GM12878 (cell line): ENCODE results near the gene ZCCHC2. TPM values are rescaled to one million over a fixed set of nuclear protein-coding genes. Genes with fewer than 3 reads are reported as not detected.

Experiments
- ATF2 ChIP-seq: IDR thresholded peaks from 2 replicates; pipeline ENCODE4 v1.6.1; 2012; ENCODE audit warnings: low read length, inconsistent platforms
- CBFB ChIP-seq: IDR thresholded peaks from 2 replicates; pipeline ENCODE4 v1.6.1; 2016; ENCODE audit warnings: antibody characterized with exemption, low read depth
- EZH2 ChIP-seq: IDR thresholded peaks from 2 replicates; pipeline ENCODE4 v1.6.1; 2012; ENCODE audit warnings: low read depth, mild to moderate bottlenecking, control low read depth, inconsistent platforms, low read length, borderline replicate concordance; ENCODE audit not compliant: control insufficient read depth
- HCFC1 ChIP-seq: fragments of 150-350 bp; IDR thresholded peaks from 2 replicates; pipeline ENCODE4 v1.6.1; 2014; ENCODE audit warnings: low read length
- NR2C1 ChIP-seq: fragments of 450-650 bp; IDR thresholded peaks from 2 replicates; pipeline ENCODE4 v1.6.1; 2017; ENCODE audit warnings: antibody characterized with exemption, mild to moderate bottlenecking, moderate library complexity
- NRF1 ChIP-seq: conservative IDR thresholded peaks from 2 replicates; pipeline ENCODE4 v1.6.1; 2011; ENCODE audit warnings: mild to moderate bottlenecking, low read depth, low read length, improper control_type of control experiment
- POLR2A ChIP-seq: IDR thresholded peaks from 2 replicates; pipeline ENCODE4 v1.6.1; 2011; ENCODE audit warnings: low read depth, mild to moderate bottlenecking, low read length
- RAD51 ChIP-seq: fragments of 450-650 bp; IDR thresholded peaks from 2 replicates; pipeline ENCODE4 v1.6.1; 2016; ENCODE audit warnings: moderate library complexity, mild to moderate bottlenecking, inconsistent platforms
- RBBP5 ChIP-seq: fragments of 200-600 bp; sonication (generic); conservative IDR thresholded peaks from 2 replicates; pipeline ENCODE4 v1.6.1; 2016
- SKIL ChIP-seq: fragments of 450-650 bp; IDR thresholded peaks from 2 replicates; pipeline ENCODE4 v1.6.1; 2017; ENCODE audit warnings: mild to moderate bottlenecking, low read depth, inconsistent platforms; ENCODE audit not compliant: poor library complexity, severe bottlenecking
- SMC3 ChIP-seq: IDR thresholded peaks from 2 replicates; pipeline ENCODE4 v1.6.1; 2011; ENCODE audit warnings: low read length, improper control_type of control experiment, borderline replicate concordance
- SPI1 ChIP-seq: IDR thresholded peaks from 2 replicates; pipeline ENCODE4 v1.6.1; 2011; ENCODE audit warnings: low read depth, mild to moderate bottlenecking, low read length, moderate library complexity, borderline replicate concordance; ENCODE audit not compliant: insufficient read depth
- TBL1XR1 ChIP-seq: IDR thresholded peaks from 2 replicates; pipeline ENCODE4 v1.6.1; 2012; ENCODE audit warnings: low read depth, low read length, improper control_type of control experiment
- ZNF384 ChIP-seq: IDR thresholded peaks from 2 replicates; pipeline ENCODE4 v1.6.1; 2012; ENCODE audit warnings: low read depth, mild to moderate bottlenecking, low read length, improper control_type of control experiment, borderline replicate concordance
- ZNF592 ChIP-seq: fragments of 450-650 bp; IDR thresholded peaks from 2 replicates; pipeline ENCODE4 v1.6.1; 2017; ENCODE audit warnings: mild to moderate bottlenecking, moderate library complexity
- polyA plus RNA-seq, 11 experiments: library from polyadenylated mRNA; depleted of rRNA in 4 of 11; unstranded in 6 of 11; stranded (reverse) in 5 of 11; fragments of >200 nt; fragmentation: Nextera tagmentation in 4 of 11; fragmentation: Illumina TruSeq in 1 of 11; extraction: Ambion mirVana in 4 of 11; extraction: Trizol in 1 of 11; gene quantifications; 1 replicate in 1 of 11; 2 replicates in 10 of 11; pipeline versions ENCODE4 v1.2.1 to v1.2.3, GENCODE V29; 2011 to 2016; ENCODE audit warnings: inconsistent platforms in 2 of 11, missing spikeins in 2 of 11, low read depth in 1 of 11
- total RNA-seq, 4 experiments: library from RNA; depleted of rRNA in 3 of 4; stranded (reverse); fragments of >200 nt in 3 of 4; fragmentation: Illumina TruSeq in 1 of 4; extraction: Trizol in 1 of 4; gene quantifications; 2 replicates each; pipeline versions ENCODE4 v1.2.1 to v1.2.3, GENCODE V29; 2013 to 2021
- TF ChIP-seq, protein P1 (sequence below): IDR thresholded peaks from 2 replicates; pipeline ENCODE4 v1.6.1; 2012; ENCODE audit warnings: improper control_type of control experiment, low read depth, low read length; ENCODE audit not compliant: insufficient replicate concordance

ZCCHC2 gene
- total and polyA plus RNA-seq, 10 of the 15 experiments (the other 5 are each of a cell fraction or from before 2014, with no cell fraction given) = 1.7 to 17.4 (median 8.6) TPM

DNA sequence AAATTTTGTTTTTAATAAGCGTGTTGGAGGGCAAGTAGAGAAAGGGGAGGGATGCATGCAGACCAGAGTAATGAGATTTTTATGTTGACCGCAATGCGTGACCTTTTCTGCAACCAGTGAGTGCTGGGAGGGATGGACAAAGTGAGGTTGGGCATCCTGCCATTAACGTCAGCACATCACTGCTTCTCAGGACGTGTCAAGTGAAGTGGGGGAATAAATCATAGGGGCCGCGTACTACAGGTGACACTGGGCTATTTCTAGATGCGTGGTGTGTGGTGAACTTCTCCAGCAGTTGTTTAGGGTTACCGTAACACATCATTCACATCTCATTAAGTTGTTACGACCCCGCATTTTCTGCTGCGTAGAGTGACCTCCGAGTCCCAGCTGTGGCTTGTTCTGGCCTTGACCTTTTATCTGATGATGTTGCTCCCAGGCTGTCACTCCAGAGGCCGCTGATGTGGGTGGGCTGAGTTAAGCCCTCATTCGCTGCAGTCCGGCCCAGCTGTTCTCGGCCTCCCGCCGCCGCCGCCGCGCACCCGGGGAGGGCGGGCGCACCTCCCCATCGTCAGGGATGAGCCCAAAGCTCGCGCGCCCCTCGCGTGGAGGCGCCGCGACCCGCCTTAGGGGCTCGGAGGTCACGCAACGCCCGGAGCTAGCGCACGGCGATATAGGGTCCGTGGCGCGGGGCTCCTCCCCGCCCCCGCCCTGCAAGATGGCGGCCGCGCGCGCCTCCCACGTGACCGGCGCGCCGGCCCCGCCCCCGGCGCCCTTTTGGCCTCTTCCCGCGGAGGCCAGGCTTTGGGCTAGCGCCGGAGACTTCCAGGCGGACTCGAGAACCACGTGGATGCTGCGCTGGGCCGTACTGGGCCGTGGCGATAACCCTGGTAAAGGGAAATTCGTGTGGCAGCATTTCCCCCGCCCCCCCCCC lies 3.5 kb downstream of the ZCCHC2 start (continued):
- peak; percentile 4; the same call in 1 of the 2 replicates for TF ChIP-seq ATF2
- TF ChIP-seq RAD51 = peak; percentile 44
- TF ChIP-seq POLR2A = peak; percentile 94
- no peak for TF ChIP-seq CBFB
- 0 out of 2 replicates have a peak, but pooled peaks have one; percentile 43 for TF ChIP-seq ZNF592
- no peak; the same call in 1 of the 2 replicates for TF ChIP-seq RBBP5
- TF ChIP-seq NRF1 = no peak
- no peak for TF ChIP-seq EZH2
- no peak for TF ChIP-seq SKIL
- no peak for TF ChIP-seq SMC3
- TF ChIP-seq NR2C1 = peak; percentile 59
- TF ChIP-seq, protein P1, sequence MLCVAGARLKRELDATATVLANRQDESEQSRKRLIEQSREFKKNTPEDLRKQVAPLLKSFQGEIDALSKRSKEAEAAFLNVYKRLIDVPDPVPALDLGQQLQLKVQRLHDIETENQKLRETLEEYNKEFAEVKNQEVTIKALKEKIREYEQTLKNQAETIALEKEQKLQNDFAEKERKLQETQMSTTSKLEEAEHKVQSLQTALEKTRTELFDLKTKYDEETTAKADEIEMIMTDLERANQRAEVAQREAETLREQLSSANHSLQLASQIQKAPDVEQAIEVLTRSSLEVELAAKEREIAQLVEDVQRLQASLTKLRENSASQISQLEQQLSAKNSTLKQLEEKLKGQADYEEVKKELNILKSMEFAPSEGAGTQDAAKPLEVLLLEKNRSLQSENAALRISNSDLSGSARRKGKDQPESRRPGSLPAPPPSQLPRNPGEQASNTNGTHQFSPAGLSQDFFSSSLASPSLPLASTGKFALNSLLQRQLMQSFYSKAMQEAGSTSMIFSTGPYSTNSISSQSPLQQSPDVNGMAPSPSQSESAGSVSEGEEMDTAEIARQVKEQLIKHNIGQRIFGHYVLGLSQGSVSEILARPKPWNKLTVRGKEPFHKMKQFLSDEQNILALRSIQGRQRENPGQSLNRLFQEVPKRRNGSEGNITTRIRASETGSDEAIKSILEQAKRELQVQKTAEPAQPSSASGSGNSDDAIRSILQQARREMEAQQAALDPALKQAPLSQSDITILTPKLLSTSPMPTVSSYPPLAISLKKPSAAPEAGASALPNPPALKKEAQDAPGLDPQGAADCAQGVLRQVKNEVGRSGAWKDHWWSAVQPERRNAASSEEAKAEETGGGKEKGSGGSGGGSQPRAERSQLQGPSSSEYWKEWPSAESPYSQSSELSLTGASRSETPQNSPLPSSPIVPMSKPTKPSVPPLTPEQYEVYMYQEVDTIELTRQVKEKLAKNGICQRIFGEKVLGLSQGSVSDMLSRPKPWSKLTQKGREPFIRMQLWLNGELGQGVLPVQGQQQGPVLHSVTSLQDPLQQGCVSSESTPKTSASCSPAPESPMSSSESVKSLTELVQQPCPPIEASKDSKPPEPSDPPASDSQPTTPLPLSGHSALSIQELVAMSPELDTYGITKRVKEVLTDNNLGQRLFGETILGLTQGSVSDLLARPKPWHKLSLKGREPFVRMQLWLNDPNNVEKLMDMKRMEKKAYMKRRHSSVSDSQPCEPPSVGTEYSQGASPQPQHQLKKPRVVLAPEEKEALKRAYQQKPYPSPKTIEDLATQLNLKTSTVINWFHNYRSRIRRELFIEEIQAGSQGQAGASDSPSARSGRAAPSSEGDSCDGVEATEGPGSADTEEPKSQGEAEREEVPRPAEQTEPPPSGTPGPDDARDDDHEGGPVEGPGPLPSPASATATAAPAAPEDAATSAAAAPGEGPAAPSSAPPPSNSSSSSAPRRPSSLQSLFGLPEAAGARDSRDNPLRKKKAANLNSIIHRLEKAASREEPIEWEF = no peak
- TF ChIP-seq ZNF384 = peak; percentile 67
- TF ChIP-seq SPI1 = no peak
- peak; percentile 31; the same call in 1 of the 2 replicates for TF ChIP-seq HCFC1
- no peak for TF ChIP-seq TBL1XR1
